GM08714 (cell line): ENCODE data around the gene TSHZ2.

Experiments used
- H3K4me3 ChIP-seq: fragments of 200-500 bp; sonication (Bioruptor generic); 2 replicates; pipeline ENCODE4 v1.5.1; 2014; ENCODE audit warnings: mild to moderate bottlenecking, low read length, inconsistent platforms
- ZNF274 ChIP-seq: IDR thresholded peaks from 2 replicates; pipeline ENCODE4 v1.6.1; 2012; ENCODE audit warnings: mild to moderate bottlenecking, low read depth, low read length

Gene TSHZ2

DNA sequence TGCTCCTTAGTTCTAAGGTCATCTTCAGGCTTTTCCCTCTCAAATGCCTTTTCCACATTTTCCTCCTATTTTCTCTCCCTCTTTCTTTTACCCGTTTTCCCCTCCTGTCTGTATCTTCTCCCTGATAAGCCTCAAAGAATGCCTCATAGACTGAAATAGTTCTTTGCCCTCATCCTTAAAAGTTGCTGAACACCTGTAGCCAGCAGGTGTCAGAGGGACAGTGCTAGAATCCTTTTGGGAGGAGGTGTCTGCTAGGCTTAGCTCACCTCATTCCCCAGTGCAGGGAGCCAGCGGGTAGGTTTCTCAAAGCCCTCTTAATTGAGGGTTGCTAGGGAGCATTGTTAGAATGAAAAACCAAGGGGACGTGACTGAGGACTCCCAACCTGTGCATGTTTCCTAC lies 204.0 kb downstream of the TSHZ2 start:
- TF ChIP-seq ZNF274 = no peak

GRCh38 chr20:53177687-53178086 lies 205.5 kb downstream of the TSHZ2 start:
- no peak overlapping the region for H3K4me3 ChIP-seq
- TF ChIP-seq ZNF274 = no peak

More for the DNA sequence above, 204.0 kb downstream of the TSHZ2 start:
- H3K4me3 ChIP-seq = no peak overlapping the region

DNA sequence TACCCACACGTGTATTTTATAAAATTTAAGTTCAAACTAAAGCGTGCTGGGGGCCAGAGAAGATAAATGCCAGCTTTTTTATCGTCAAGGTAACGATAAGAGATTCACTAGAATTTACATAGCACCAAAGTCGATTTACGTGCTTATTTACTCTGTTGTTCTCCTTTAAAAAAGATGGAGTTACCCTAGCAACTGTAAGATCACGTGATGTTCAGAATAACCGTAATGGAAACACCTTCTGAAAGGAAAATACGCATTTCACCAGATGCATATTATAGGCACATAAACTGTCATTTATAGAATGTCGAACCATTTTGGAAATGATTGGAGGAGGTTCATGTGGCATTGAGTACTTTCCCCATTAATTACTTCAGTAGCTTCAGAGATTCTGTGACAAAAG lies 207.6 kb downstream of the TSHZ2 start:
- no peak for TF ChIP-seq ZNF274
- H3K4me3 ChIP-seq = no peak overlapping the region

- no peak for TF ChIP-seq ZNF274
- no peak overlapping the region for H3K4me3 ChIP-seq
Measured at GRCh38 chr20:53180928-53181362, 208.8 kb downstream of the TSHZ2 start.

- no peak for TF ChIP-seq ZNF274
Measured at GRCh38 chr20:53181866-53182376, 209.8 kb downstream of the TSHZ2 start.

GRCh38 chr20:53183181-53183580 lies 211.0 kb downstream of the TSHZ2 start:
- no peak overlapping the region for H3K4me3 ChIP-seq
- no peak for TF ChIP-seq ZNF274

More at GRCh38 chr20:53181866-53182376, 209.8 kb downstream of the TSHZ2 start:
- no peak overlapping the region for H3K4me3 ChIP-seq

GRCh38 chr20:53186635-53187034 lies 214.5 kb downstream of the TSHZ2 start:
- no peak overlapping the region for H3K4me3 ChIP-seq
- no peak for TF ChIP-seq ZNF274

DNA sequence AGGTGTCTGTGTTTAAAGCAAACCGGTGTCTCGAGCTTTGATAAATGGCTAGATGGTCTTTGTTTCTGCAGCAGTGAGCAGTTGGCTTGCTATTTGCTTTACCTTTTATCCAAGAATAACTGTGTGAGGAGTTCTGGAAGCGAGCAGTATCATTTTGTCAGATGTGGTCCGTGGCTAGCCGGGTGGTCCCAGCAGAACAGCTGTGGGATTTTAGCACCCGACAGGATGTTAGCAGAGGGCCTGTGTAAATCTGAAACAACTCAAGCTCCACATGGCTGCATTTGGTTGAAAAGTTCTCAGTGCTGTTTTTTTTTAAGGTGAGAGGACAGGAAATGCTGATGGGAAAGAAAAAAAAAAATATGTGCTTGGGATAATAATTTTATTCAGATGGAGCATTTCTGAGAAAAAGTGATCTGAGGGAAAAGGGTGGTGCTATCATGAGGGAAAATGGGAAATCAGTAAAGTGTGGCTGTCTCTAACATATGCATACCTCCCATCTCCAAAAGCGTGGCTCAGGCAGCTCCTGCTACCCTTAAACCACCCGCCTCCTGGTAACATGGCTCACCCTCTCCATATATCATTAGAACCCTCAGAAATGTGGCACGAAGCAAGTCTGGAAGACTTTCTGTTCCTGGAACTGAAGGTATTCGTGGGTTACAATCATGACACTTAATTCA lies 215.4 kb downstream of the TSHZ2 start:
- H3K4me3 ChIP-seq = no peak overlapping the region
- no peak for TF ChIP-seq ZNF274

DNA sequence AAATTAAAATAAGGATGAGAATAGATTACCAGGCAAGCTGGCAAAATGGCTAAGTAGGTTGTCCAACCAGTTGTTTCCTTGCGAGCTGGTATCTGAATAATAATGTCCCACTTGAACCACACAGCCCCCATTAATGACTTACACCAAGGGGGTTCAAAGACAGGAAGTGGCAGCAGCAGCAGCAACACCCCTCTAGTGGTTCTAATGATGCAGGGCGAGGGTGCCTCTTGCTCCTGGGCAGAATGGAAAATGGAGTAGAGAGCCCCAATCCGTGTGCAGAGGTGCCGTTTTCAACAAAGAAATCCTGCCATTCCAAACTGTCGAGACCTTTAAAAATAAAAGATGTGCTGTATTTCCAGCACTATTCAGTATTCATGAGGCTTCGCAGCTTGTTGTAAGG lies 218.1 kb downstream of the TSHZ2 start:
- TF ChIP-seq ZNF274 = no peak
- no peak overlapping the region for H3K4me3 ChIP-seq

DNA sequence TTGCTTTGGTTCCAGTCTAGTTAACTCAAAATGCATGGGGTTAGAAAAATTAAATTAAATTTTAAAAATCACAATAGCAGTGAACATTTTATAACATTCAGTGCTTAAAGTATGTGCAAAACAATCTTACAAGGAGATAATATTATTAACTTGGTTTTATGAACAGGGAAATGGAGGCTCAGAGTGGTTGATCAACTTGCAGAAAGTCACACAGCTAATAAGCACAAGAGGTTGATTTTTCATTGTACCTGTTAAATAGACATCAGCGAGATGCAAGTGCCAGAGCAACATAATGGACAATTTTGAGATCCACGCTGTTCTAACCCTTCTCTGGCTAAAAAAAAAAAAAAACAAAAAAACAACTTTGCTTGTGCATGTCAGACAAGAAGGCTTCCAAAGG lies 219.8 kb downstream of the TSHZ2 start:
- no peak for TF ChIP-seq ZNF274
- no peak overlapping the region for H3K4me3 ChIP-seq

DNA sequence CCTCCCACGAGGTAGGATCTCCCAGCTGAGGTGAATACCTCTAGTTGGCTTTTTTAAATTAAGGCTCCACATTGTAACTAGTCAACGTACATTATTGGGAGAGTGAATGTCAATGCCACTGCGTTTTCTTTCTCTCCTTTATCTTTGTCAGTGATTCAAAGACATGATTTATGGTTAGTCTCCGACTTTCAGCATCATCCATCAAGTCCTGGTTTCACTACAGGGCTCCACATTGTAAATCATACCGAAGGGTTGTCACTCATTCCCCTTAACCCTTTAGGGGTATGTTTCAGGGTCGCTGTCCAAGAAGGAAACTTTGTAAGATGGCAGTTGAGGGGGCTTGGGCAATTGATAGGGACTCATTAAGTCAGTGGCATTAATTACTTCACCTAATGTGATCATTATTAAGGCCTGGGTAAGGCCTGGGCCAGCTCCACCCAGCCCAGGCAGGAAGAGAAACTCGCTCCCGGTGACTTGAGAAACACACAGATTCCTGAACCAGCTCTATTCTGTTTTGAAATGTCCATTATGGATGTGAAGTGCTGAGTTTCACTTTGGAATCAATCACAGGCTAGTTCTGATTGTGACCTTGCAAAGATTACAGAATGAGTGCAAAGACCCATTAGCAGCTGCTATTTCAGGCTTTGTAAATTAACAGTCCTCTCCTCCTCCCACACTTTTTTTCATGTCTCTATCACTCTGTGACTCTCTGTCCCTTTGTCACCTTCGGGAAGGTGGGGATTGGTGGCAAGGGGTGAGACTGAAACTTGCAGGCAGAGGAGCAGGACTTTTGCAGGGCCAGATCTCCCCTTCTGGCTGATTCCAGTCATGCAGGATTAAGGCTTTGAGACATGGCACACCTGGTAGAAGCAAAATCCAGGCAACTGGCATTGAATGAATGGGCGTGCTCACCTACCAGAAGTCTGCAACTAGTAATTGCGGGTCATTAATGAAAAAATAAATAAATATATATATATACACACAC lies 222.4 kb downstream of the TSHZ2 start:
- no peak overlapping the region for H3K4me3 ChIP-seq
- no peak for TF ChIP-seq ZNF274

DNA sequence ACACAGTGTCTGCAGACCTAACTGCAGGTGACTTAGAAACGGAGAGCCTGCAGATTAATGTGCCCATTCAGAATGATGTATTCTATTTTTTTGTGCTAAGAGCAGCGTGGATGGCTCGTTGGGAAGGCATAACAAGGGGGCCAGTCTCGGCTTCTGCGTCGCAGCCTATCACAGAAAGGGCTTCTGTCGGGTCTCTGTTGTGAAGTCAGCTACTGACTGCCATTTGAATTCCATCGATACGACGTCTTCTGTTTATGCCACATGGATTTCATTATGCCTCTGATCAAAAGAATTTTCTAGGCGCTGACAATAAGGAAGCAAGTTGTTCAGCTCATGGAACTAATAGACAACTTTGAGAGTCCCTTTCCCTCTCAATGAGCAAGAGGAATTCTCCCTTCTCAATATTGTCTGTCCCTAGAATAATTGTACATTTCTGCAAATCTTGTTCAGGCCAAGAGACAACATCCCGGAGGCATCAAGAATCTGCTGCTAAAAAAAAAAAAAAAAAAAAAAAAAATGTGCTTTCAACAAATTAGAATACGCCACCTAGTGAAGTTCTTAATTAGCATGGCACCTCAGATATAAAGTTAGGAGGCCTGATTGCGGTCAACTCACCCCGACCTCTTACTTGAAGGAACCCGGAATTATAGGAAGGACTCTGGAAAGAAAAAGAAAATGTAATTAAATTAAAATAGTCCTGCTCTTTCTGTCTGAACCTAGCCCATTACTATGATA lies 223.9 kb downstream of the TSHZ2 start:
- TF ChIP-seq ZNF274 = no peak
- no peak overlapping the region for H3K4me3 ChIP-seq

- no peak overlapping the region for H3K4me3 ChIP-seq
- no peak for TF ChIP-seq ZNF274
Measured at GRCh38 chr20:53201588-53201987, 229.4 kb downstream of the TSHZ2 start.

DNA sequence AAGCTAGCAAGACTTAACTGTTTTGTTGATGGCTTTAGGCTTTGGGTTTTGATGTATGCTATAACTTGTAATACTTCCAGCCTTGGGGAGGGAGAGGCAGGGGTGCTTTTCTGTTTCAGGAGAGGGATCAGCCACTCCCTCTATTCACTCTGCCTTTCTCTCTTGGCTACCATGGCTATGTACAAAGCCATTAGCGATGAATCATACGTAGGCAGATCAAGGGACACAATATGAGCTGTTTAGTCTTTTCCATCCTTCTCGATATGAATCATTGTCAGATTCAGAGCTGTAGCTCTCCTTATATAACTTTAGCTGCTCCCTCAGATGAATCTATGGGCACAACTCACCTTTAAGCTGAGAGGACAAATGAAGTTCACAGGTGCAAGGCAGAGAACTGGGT lies 230.6 kb downstream of the TSHZ2 start:
- no peak overlapping the region for H3K4me3 ChIP-seq
- TF ChIP-seq ZNF274 = no peak
